HG02840 (cell line): ENCODE results near the gene ARHGEF25.
"Not testable (repeated sequence)": the region's sequence is repeated elsewhere in the genome, so short reads cannot be mapped to it uniquely, and the experiment has no call there.

Experiments used
- ATAC-seq: cut with Tn5 transposase; IDR thresholded peaks from one replicate; pipeline ENCODE4 v1.9.1; 2021; ENCODE audit warnings: mild to moderate bottlenecking, moderate library complexity, moderate number of reproducible peaks; ENCODE audit not compliant: unreplicated experiment, low FRiP score

The ARHGEF25 gene

GRCh38 chr12:57632958-57633840 is 22.0 kb downstream of the ARHGEF25 start, which contains the start of gene B4GALNT1:
Gene B4GALNT1 (minus strand): TSS chr12:57633201. CDS start chr12:57632132, 1,069 bp downstream.
- peak; percentile 64 for ATAC-seq

DNA sequence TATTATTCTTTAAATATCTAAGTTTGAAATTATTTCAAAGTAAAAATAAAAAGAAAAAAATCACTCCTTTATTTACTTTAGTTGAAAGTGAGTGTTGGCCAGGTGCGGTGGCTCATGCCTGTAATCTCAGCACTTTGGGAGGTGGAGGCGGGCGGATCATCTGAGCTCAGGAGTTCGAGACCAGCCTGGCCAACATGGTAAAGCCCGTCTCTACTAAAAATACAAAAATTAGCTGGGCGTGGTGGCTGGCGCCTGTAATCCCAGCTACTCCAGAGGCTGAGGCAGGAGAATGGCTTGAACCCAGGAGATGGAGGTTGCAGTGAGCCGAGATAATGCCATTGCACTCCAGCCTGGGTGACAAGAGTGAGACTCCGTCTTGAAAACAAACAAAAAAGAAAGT is 25.5 kb downstream of the ARHGEF25 start:
- not testable (repeated sequence) for ATAC-seq

DNA sequence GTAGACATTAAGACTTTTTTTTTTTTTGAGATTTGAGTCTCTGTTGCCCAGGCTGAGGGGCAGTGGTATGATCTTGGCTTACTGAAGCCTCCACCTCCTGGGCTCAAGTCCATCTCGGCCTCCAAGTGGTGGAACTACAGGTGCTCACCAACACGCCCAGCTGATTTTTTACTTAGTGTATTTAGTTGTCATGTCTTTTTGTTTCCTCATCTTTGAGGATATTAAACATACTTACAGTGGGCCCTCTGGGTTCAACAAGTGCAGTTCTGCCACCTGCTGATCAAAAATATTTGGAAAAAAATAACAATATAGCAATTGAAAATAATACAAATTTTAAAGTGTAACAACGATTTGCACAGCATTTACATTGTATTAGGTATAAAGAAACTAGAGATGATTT is 26.1 kb downstream of the ARHGEF25 start:
- no peak for ATAC-seq

- no peak for ATAC-seq
Measured at GRCh38 chr12:57638096-57638495, 26.9 kb downstream of the ARHGEF25 start.

DNA sequence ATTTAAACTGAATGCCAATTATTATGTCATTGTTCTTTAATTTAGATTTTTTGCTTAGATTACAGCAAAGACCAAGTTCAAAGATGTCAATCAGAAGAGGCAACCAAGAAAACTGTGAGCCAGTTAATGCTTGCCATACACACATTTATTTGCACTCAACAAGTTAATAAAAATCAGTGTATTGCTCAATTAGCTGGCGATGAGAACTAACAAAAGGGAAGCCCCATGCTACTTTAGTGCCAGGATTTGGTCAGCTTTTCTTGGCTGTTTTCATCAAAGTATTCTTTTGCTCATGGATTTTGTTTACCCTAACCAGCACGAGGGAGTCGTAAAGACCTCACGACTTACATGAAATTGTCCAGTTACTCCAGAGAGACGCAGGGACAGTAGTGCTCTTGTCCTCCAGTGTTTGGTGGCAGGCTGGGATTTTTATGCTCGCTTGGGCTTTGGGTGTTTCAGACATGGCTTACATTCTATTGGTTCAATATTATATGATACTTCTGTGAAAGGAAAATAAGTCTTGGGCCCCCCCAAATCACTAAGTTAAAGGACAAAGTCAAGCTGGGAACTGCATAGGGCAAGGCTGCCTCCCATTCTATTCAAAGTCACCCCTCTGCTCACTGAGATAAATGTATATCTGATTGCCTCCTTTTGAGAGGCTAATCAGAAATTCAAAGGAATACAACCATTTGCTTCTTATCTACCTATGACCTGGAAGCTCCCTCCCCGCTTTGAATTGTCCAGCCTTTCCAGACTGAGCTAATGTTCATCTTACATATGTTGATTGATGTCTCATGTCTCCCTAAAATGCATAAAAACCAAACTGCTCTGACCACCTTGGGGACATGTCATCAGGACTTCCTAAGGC is 29.2 kb downstream of the ARHGEF25 start:
- no peak for ATAC-seq

GRCh38 chr12:57641699-57642442 is 30.6 kb downstream of the ARHGEF25 start:
- ATAC-seq, result no peak

DNA sequence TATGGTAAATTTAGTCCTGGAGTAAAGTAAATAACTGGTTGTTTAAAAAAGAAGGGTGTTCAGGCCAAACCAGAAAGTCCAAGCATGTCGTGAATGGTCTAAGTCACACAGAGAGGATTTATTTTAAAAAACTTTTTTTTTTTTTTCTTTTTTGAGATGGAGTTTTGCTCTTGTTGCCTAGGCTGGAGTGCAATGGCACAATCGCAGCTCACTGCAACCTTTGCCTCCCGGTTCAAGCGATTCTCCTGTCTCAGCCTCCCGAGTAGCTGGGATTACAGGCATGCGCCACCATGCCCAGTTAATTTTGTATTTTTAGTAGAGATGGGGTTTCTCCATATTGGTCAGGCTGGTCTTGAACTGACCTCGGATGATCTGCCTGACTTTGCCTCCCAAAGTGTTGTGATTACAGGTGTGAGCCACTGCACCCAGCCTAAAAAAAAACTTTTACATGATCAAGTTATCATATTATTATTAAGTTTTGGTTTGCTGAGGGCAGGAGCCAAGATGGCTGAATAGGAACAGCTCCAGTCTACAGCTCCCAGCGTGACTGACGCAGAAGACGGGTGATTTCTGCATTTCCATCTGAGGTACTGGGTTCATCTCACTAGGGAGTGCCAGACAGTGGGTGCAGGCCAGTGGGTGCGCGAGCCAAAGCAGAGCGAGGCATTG is 34.9 kb downstream of the ARHGEF25 start:
- not testable (repeated sequence) for ATAC-seq

- not testable (repeated sequence) for ATAC-seq
Measured at GRCh38 chr12:57646659-57647049, 35.4 kb downstream of the ARHGEF25 start.

DNA sequence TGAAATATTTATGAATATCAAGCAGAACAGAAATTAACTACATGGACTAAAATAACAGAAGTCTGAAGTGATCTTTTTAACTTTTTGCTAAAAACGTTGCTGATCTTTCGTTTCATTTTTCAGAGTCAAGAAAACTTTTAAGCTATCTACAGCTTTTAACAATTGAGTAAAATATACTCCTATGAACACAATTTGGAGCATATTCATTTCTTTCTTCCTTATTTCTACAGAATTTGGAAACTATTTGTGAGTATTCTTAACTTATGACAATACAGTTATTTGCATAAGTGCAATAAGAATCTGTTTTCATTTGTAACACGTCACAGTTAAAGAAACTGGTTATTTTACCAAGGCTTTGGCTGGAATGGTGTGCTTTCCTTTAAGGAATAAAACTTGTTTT is 42.8 kb downstream of the ARHGEF25 start:
- no peak for ATAC-seq

GRCh38 chr12:57655541-57656240 is 44.5 kb downstream of the ARHGEF25 start:
- ATAC-seq, result no peak

DNA sequence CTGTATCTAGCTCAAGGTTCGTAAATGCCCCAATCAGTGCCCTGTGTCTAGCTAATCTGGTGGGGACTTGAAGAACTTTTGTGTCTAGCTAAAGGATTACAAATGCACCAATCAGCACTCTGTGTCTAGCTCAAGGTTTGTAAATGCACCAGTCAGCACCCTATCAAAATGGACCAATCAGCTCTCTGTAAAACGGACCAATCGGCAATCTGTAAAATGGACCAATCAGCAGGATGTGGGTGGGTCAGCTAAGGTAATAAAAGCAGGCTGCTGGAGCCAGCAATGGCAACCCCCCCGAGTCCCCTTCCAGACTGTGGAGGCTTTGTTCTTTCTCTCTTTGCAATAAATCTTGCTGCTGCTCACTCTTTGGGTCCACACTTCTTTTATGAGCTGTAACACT is 45.2 kb downstream of the ARHGEF25 start:
- ATAC-seq, result not testable (repeated sequence)

DNA sequence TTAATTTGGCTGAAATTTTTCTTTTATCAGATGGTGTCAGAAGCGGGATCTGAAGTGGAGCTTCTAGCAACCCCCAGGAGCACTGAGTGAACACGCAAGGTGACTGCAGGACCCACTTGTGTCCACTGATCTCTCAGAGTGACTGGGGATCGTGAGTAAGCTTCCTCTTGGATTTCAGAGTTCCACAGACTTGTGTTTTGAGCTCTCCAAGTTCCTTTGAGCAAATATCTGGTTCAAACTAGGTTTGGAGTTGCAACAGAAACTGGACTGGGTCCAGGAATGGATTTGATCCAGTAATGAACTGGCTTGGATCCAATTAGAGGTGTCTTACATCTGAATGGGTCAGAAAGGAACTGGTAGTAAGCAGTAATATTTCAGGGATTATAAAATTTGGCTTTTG is 46.5 kb downstream of the ARHGEF25 start:
- ATAC-seq, result no peak

- no peak for ATAC-seq
Measured at GRCh38 chr12:57658890-57659289, 47.7 kb downstream of the ARHGEF25 start.

GRCh38 chr12:57661376-57661775 is 50.1 kb downstream of the ARHGEF25 start:
- ATAC-seq, result no peak

- not testable (repeated sequence) for ATAC-seq
Measured at GRCh38 chr12:57665066-57665820, 54.0 kb downstream of the ARHGEF25 start.
